ENCODE measurements around the gene VOPP1.

- TF ChIP-seq CTCF (IDR thresholded peaks at IDR 0.05; ENCODE audit: low read length) (no peak), EZH2 (optimal IDR thresholded peaks at IDR 0.05; ENCODE audit: low read depth, low read length) (no peak), EZH2phosphoT487 (IDR thresholded peaks at IDR 0.05; ENCODE audit: low read length) (no peak)
Measured at GRCh38 chr7:55472928-55473725, 99.2 kb downstream of the VOPP1 start.
